Caco-2 (cell line): ENCODE measurements around the gene NHEJ1. TPM values are rescaled to one million over a fixed set of nuclear protein-coding genes. Genes with fewer than 3 reads are reported as not detected.

Experiments used
- BruUV-seq: library from RNA; stranded (reverse); fragments of 400-500 nt; replicated peaks from 2 replicates; lab custom pipeline; 2021; lab: Mats Ljungman, UMichigan
- CTCF ChIA-PET: fragments of 300-600 bp; sonication (Branson Sonifier 250); formaldehyde crosslinking; loops from one replicate; lab custom pipeline; 2022; ENCODE audit warnings: antibody characterized with exemption; lab: Charles Lee
- POLR2A ChIA-PET: fragments of 300-600 bp; sonication (Branson Sonifier 250); formaldehyde crosslinking; loops from one replicate; lab custom pipeline; 2022; ENCODE audit warnings: antibody characterized with exemption; lab: Charles Lee
- DNase-seq, 2 experiments: peaks; one replicate each; pipeline versions ENCODE4 v3.0.0 to v3.0.0-alpha.2; 2020 to 2022
- H3K27me3 ChIP-seq: replicated peaks from 2 replicates; pipeline ENCODE4 v1.6.0; 2011; ENCODE audit warnings: low read length; ENCODE audit not compliant: control insufficient read depth, insufficient read depth
- H3K36me3 ChIP-seq: 2 replicates; pipeline ENCODE4 v1.5.1; 2011; ENCODE audit warnings: low read length; ENCODE audit not compliant: control insufficient read depth, insufficient read depth
- H3K4me1 ChIP-seq: fragments of 250-450 bp; sonication (Bioruptor Pico); 2 replicates; pipeline ENCODE4 v1.5.1; 2020; ENCODE audit warnings: mild to moderate bottlenecking
- H3K4me3 ChIP-seq: 2 replicates; pipeline ENCODE4 v1.5.1; 2011; ENCODE audit warnings: low read depth, mild to moderate bottlenecking, control low read depth, low read length
- H3K9me3 ChIP-seq: fragments of 250-450 bp; sonication (Bioruptor Pico); 2 replicates; pipeline ENCODE4 v1.5.1; 2020; ENCODE audit warnings: mild to moderate bottlenecking, moderate library complexity
- H3K27ac Mint-ChIP-seq: one replicate; pipeline ENCODE4 v1.8.0; 2022; ENCODE audit warnings: mixed read lengths; ENCODE audit not compliant: unreplicated experiment
- H3K27me3 Mint-ChIP-seq: one replicate; pipeline ENCODE4 v1.8.0; 2022; ENCODE audit warnings: mixed read lengths; ENCODE audit not compliant: insufficient read depth, unreplicated experiment
- H3K36me3 Mint-ChIP-seq: one replicate; pipeline ENCODE4 v1.8.0; 2022; ENCODE audit warnings: mild to moderate bottlenecking, mixed read lengths; ENCODE audit not compliant: insufficient read depth, unreplicated experiment
- H3K4me1 Mint-ChIP-seq: one replicate; pipeline ENCODE4 v1.8.0; 2022; ENCODE audit warnings: low read depth, mixed read lengths; ENCODE audit not compliant: unreplicated experiment
- H3K4me3 Mint-ChIP-seq: one replicate; pipeline ENCODE4 v1.8.0; 2022; ENCODE audit warnings: mild to moderate bottlenecking, moderate library complexity, mixed read lengths; ENCODE audit not compliant: unreplicated experiment
- H3K9me3 Mint-ChIP-seq: one replicate; pipeline ENCODE4 v1.8.0; 2022; ENCODE audit warnings: mixed read lengths; ENCODE audit not compliant: unreplicated experiment
- intact Hi-C: fragments of 100-400 bp; cut with micrococcal nuclease; formaldehyde crosslinking; loops from one replicate; pipeline ENCODE4 v1.10.0; 2022; ENCODE audit not compliant: unreplicated experiment
- total RNA-seq: library from RNA; stranded (reverse); gene quantifications from 2 replicates; pipeline ENCODE4 v1.2.3, GENCODE V29; 2022
- TF ChIP-seq, protein P1 (sequence below), 2 experiments: fragments of 200-600 bp in 1 of 2; IDR thresholded peaks; 1 replicate in 1 of 2; 2 replicates in 1 of 2; pipeline versions ENCODE4 v1.5.1 to v1.8.0; 2011 to 2022; ENCODE audit warnings: antibody characterized with exemption in 1 of 2, control low read depth in 1 of 2, inconsistent platforms in 1 of 2, low read depth in 1 of 2, low read length in 1 of 2, mild to moderate bottlenecking in 1 of 2, moderate library complexity in 1 of 2; ENCODE audit not compliant: insufficient read depth in 1 of 2, severe bottlenecking in 1 of 2, unreplicated experiment in 1 of 2

The NHEJ1 gene
- total RNA-seq, 1 experiment from 2014 or later: 29.6 TPM

GRCh38 chr2:219082332-219082958 is 78.2 kb downstream of the NHEJ1 start:
- Mint-ChIP-seq H3K36me3 (no peaks in the 10 kb centered on the region), H3K9me3 (no peaks in the 10 kb centered on the region), H3K27ac (peak overlapping the region; percentile 10), H3K27me3 (no peaks in the 10 kb centered on the region), H3K4me1 (peaks cover 25% of the 10 kb centered on the region), H3K4me3 (no peak overlapping the region)
- BruUV-seq: no TSS peak
- Histone ChIP-seq H3K4me3 (no peak overlapping the region), H3K9me3 (no peaks in the 10 kb centered on the region), H3K36me3 (no peaks in the 10 kb centered on the region), H3K4me1 (peaks cover 15% of the 10 kb centered on the region), H3K27me3 (no peaks in the 10 kb centered on the region)
- intact Hi-C loops: no loop called here
- ChIA-PET CTCF (interaction anchor here (0.9 to 3.2 kb wide), 8 partner anchors 9 to 72 kb away, joined by 3 to 10 read pairs (median 4); no protein-coding TSS in a partner anchor), POLR2A (interaction anchor here (1.0 kb wide), 1 partner anchor 50 kb away, joined by 3 read pairs; no protein-coding TSS in a partner anchor)
- DNase-seq: no peak
- TF ChIP-seq, protein P1, sequence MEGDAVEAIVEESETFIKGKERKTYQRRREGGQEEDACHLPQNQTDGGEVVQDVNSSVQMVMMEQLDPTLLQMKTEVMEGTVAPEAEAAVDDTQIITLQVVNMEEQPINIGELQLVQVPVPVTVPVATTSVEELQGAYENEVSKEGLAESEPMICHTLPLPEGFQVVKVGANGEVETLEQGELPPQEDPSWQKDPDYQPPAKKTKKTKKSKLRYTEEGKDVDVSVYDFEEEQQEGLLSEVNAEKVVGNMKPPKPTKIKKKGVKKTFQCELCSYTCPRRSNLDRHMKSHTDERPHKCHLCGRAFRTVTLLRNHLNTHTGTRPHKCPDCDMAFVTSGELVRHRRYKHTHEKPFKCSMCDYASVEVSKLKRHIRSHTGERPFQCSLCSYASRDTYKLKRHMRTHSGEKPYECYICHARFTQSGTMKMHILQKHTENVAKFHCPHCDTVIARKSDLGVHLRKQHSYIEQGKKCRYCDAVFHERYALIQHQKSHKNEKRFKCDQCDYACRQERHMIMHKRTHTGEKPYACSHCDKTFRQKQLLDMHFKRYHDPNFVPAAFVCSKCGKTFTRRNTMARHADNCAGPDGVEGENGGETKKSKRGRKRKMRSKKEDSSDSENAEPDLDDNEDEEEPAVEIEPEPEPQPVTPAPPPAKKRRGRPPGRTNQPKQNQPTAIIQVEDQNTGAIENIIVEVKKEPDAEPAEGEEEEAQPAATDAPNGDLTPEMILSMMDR (IDR thresholded peaks at IDR 0.05; ENCODE audit: insufficient read depth in 1 of 2, low read depth in 1 of 2, low read length in 1 of 2, severe bottlenecking in 1 of 2, unreplicated experiment in 1 of 2): no peak

- Histone ChIP-seq H3K4me1 (peaks cover 15% of the 10 kb centered on the region), H3K9me3 (no peaks in the 10 kb centered on the region), H3K4me3 (no peak overlapping the region), H3K27me3 (no peaks in the 10 kb centered on the region), H3K36me3 (peaks cover under 1% of the 10 kb centered on the region; the same call in 1 of the 2 replicates)
- CTCF ChIA-PET: interaction anchor here (0.9 to 3.2 kb wide), 9 partner anchors 9 to 73 kb away, joined by 3 to 10 read pairs (median 4); no protein-coding TSS in a partner anchor
- TF ChIP-seq, protein P1 (IDR thresholded peaks at IDR 0.05; ENCODE audit: insufficient read depth in 1 of 2, low read depth in 1 of 2, low read length in 1 of 2, severe bottlenecking in 1 of 2, unreplicated experiment in 1 of 2): no peak
- intact Hi-C loops: no loop called here
- Mint-ChIP-seq H3K4me3 (no peak overlapping the region), H3K27me3 (no peaks in the 10 kb centered on the region), H3K9me3 (no peaks in the 10 kb centered on the region), H3K36me3 (no peaks in the 10 kb centered on the region), H3K27ac (no peak overlapping the region), H3K4me1 (peaks cover 25% of the 10 kb centered on the region)
- POLR2A ChIA-PET: interaction anchor here (1.0 kb wide), 1 partner anchor 51 kb away, joined by 3 read pairs; no protein-coding TSS in a partner anchor
- BruUV-seq: no TSS peak
- peak in 1 of 2 experiments; percentile 11 for DNase-seq
Measured at GRCh38 chr2:219081701-219082331, 78.8 kb downstream of the NHEJ1 start.

DNA sequence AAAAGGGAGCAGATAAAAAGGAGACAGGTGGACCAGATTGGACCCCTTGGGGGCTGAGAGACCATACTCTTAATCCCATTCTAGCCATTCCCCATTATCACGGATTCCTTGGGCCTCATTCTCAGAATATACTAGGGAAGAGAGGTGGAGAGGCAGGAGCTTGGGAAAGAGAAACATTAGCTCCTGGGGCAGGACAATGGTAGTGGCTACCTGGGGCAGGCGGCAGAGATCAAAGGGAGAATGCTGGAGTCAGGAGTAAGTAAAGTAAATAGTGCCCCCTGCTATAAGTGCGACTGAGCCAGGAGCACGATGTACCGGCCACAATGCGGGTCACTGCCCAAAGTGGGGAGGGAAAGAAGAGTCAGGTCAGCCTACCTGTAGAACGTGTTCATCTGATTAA is 79.5 kb downstream of the NHEJ1 start:
- H3K27me3 ChIP-seq: no peaks in the 10 kb centered on the region
- CTCF ChIA-PET: interaction anchor here (0.9 to 3.2 kb wide), 7 partner anchors 10 to 74 kb away, joined by 3 to 10 read pairs (median 4); no protein-coding TSS in a partner anchor
- Mint-ChIP-seq H3K27ac (no peak overlapping the region), H3K4me1 (peaks cover 25% of the 10 kb centered on the region), H3K4me3 (no peak overlapping the region), H3K9me3 (no peaks in the 10 kb centered on the region), H3K27me3 (no peaks in the 10 kb centered on the region), H3K36me3 (no peaks in the 10 kb centered on the region)
- no TSS peak for BruUV-seq
- H3K36me3 ChIP-seq: peaks cover 2% of the 10 kb centered on the region; the same call in 1 of the 2 replicates
- intact Hi-C loops: no loop called here
- peaks cover 15% of the 10 kb centered on the region for H3K4me1 ChIP-seq
- DNase-seq: no peak
- H3K9me3 ChIP-seq: no peaks in the 10 kb centered on the region
- TF ChIP-seq, protein P1 (IDR thresholded peaks at IDR 0.05; ENCODE audit: insufficient read depth in 1 of 2, low read depth in 1 of 2, low read length in 1 of 2, severe bottlenecking in 1 of 2, unreplicated experiment in 1 of 2): no peak
- POLR2A ChIA-PET: interaction anchor here (0.6 kb wide), 1 partner anchor 53 kb away, joined by 3 read pairs; no protein-coding TSS in a partner anchor
- H3K4me3 ChIP-seq: no peak overlapping the region
